GM19238 (cell line): ENCODE measurements around the gene PFDN4.

Experiments
- DNase-seq: peaks from one replicate; pipeline ENCODE4 v3.0.0; 2011; ENCODE audit warnings: low spot score; ENCODE audit not compliant: insufficient read length

The PFDN4 gene

GRCh38 chr20:54207743-54208547, at the start of gene PFDN4:
TSS of gene PFDN4 (plus strand) at chr20:54208087. CDS start at chr20:54208101, 14 bp downstream.
- peak; percentile 87 for DNase-seq

GRCh38 chr20:54158226-54158625, 49.7 kb upstream of the PFDN4 start:
- no peak for DNase-seq

- no peak for DNase-seq
These were observed 49.0 kb upstream of the PFDN4 start for GRCh38 chr20:54158856-54159418.

GRCh38 chr20:54160065-54161007, 47.6 kb upstream of the PFDN4 start:
- no peak for DNase-seq

- DNase-seq = no peak
These were observed 46.7 kb upstream of the PFDN4 start for GRCh38 chr20:54161008-54161820.

GRCh38 chr20:54161821-54162149, 46.1 kb upstream of the PFDN4 start:
- no peak for DNase-seq

GRCh38 chr20:54162378-54163009, 45.4 kb upstream of the PFDN4 start:
- no peak for DNase-seq

- DNase-seq = no peak
These were observed 44.5 kb upstream of the PFDN4 start for GRCh38 chr20:54163402-54163801.

GRCh38 chr20:54165014-54165413, 42.9 kb upstream of the PFDN4 start:
- DNase-seq = no peak

GRCh38 chr20:54165803-54166202, 42.1 kb upstream of the PFDN4 start:
- no peak for DNase-seq

- no peak for DNase-seq
These were observed 40.8 kb upstream of the PFDN4 start for GRCh38 chr20:54166987-54167662.

- DNase-seq = no peak
These were observed 39.7 kb upstream of the PFDN4 start for GRCh38 chr20:54167909-54168872.

- no peak for DNase-seq
These were observed 38.7 kb upstream of the PFDN4 start for GRCh38 chr20:54168961-54169862.

GRCh38 chr20:54170026-54170471, 37.8 kb upstream of the PFDN4 start:
- DNase-seq = no peak

GRCh38 chr20:54170963-54171362, 36.9 kb upstream of the PFDN4 start:
- no peak for DNase-seq

GRCh38 chr20:54172532-54172855, 35.4 kb upstream of the PFDN4 start:
- DNase-seq = no peak

GRCh38 chr20:54172856-54173652, 34.8 kb upstream of the PFDN4 start:
- no peak for DNase-seq
